Neuronal stem cell (in vitro differentiated cells): ENCODE measurements around the gene HIGD2B.
A peak's percentile ranks its signal among the peaks of the same experiment; 100 is the strongest.
"Not testable (repeated sequence)": the region's sequence is repeated elsewhere in the genome, so short reads cannot be mapped to it uniquely, and the experiment has no call there.

Source experiments
- DNase-seq: peaks from one replicate; pipeline ENCODE4 v3.0.0-alpha.2; 2013; ENCODE audit warnings: low spot score
- H2AFZ ChIP-seq: one replicate; pipeline ENCODE4 v1.6.1; 2013; ENCODE audit warnings: mild to moderate bottlenecking, low read length, inconsistent platforms
- H2AK5ac ChIP-seq: 2 replicates; pipeline ENCODE4 v1.6.1; 2013; ENCODE audit warnings: low read depth, mild to moderate bottlenecking, inconsistent platforms, low read length, moderate library complexity, mixed read lengths
- H2BK120ac ChIP-seq: 2 replicates; pipeline ENCODE4 v1.6.1; 2013; ENCODE audit warnings: low read depth, mild to moderate bottlenecking, inconsistent platforms, low read length, moderate library complexity, mixed read lengths
- H2BK12ac ChIP-seq: one replicate; pipeline ENCODE4 v1.6.1; 2013; ENCODE audit warnings: low read length, inconsistent platforms
- H2BK15ac ChIP-seq: 2 replicates; pipeline ENCODE4 v1.6.1; 2013; ENCODE audit warnings: mild to moderate bottlenecking, low read length, inconsistent platforms, mixed read lengths
- H2BK5ac ChIP-seq: one replicate; pipeline ENCODE4 v1.6.1; 2013; ENCODE audit warnings: inconsistent platforms, mild to moderate bottlenecking, low read length, moderate library complexity
- H3K14ac ChIP-seq: one replicate; pipeline ENCODE4 v1.6.1; 2013; ENCODE audit warnings: low read length, inconsistent platforms
- H3K18ac ChIP-seq: 2 replicates; pipeline ENCODE4 v1.6.1; 2013; ENCODE audit warnings: low read length, inconsistent platforms
- H3K23ac ChIP-seq: 2 replicates; pipeline ENCODE4 v1.6.1; 2013; ENCODE audit warnings: low read depth, mild to moderate bottlenecking, mixed read lengths, low read length, inconsistent platforms; ENCODE audit not compliant: poor library complexity
- H3K27ac ChIP-seq: replicated peaks from 3 replicates; pipeline ENCODE4 v1.5.1; 2013; ENCODE audit warnings: low read length, inconsistent platforms
- H3K27me3 ChIP-seq, 3 experiments: 2 replicates each; pipeline ENCODE4 v1.6.1; 2013; ENCODE audit warnings: low read length in 3 of 3, mild to moderate bottlenecking in 2 of 3, inconsistent platforms in 1 of 3, low read depth in 1 of 3, mixed read lengths in 1 of 3, moderate library complexity in 1 of 3; ENCODE audit not compliant: control insufficient read depth in 3 of 3, insufficient read depth in 3 of 3
- H3K36me3 ChIP-seq, 2 donors: replicated peaks in 1 of 2; 2 replicates each; pipeline ENCODE4 v1.6.1; 2013; ENCODE audit warnings: low read length in 2 of 2; ENCODE audit not compliant: control insufficient read depth in 2 of 2, insufficient read depth in 2 of 2
- H3K4ac ChIP-seq: 2 replicates; pipeline ENCODE4 v1.6.1; 2013; ENCODE audit warnings: inconsistent platforms, mild to moderate bottlenecking, low read length, moderate library complexity
- H3K4me1 ChIP-seq, 2 donors: 1 replicate in 1 of 2; 2 replicates in 1 of 2; pipeline ENCODE4 v1.6.1; 2013; ENCODE audit warnings: low read length in 2 of 2, low read depth in 1 of 2; ENCODE audit not compliant: control insufficient read depth in 2 of 2, insufficient read depth in 1 of 2
- H3K4me2 ChIP-seq: one replicate; pipeline ENCODE4 v1.6.1; 2013; ENCODE audit warnings: mild to moderate bottlenecking, low read length, inconsistent platforms; ENCODE audit not compliant: insufficient read depth, poor library complexity, severe bottlenecking
- H3K4me3 ChIP-seq, 2 donors: 2 replicates each; pipeline ENCODE4 v1.5.1; 2013; ENCODE audit warnings: low read length in 2 of 2, mild to moderate bottlenecking in 2 of 2, inconsistent platforms in 1 of 2, moderate library complexity in 1 of 2
- H3K79me1 ChIP-seq: one replicate; pipeline ENCODE4 v1.6.1; 2013; ENCODE audit warnings: low read depth, mild to moderate bottlenecking, inconsistent platforms, low read length, moderate library complexity
- H3K9ac ChIP-seq: one replicate; pipeline ENCODE4 v1.6.1; 2013; ENCODE audit warnings: mild to moderate bottlenecking, low read depth, low read length, inconsistent platforms; ENCODE audit not compliant: poor library complexity
- H3K9me3 ChIP-seq, 2 donors: replicated peaks in 1 of 2; 2 replicates each; pipeline versions ENCODE3 to v1.6.1; 2013; ENCODE audit warnings: low read length in 2 of 2, mild to moderate bottlenecking in 2 of 2, inconsistent platforms in 1 of 2, low read depth in 1 of 2, mixed read lengths in 1 of 2, moderate library complexity in 1 of 2; ENCODE audit not compliant: control insufficient read depth in 2 of 2, insufficient read depth in 1 of 2
- H4K8ac ChIP-seq: one replicate; pipeline ENCODE4 v1.6.1; 2013; ENCODE audit warnings: low read depth, mild to moderate bottlenecking, inconsistent platforms, low read length, moderate library complexity
- H4K91ac ChIP-seq: one replicate; pipeline ENCODE4 v1.6.1; 2013; ENCODE audit warnings: low read length, low read depth, mild to moderate bottlenecking, inconsistent platforms; ENCODE audit not compliant: poor library complexity
- WGBS, 2 donors: extraction: QIAGEN DNeasy Blood & Tissue Kit; methylation state at CpG; one replicate each; pipeline ENCODE4 v1.1.7; 2013; ENCODE audit warnings: missing lambda C conversion rate in 2 of 2, mixed read lengths in 1 of 2; ENCODE audit not compliant: insufficient read length in 2 of 2, insufficient replicate concordance in 1 of 2; ENCODE audit errors: extremely low coverage in 2 of 2; 5-methylcytosine and 5-hydroxymethylcytosine counted together

Gene HIGD2B

DNA sequence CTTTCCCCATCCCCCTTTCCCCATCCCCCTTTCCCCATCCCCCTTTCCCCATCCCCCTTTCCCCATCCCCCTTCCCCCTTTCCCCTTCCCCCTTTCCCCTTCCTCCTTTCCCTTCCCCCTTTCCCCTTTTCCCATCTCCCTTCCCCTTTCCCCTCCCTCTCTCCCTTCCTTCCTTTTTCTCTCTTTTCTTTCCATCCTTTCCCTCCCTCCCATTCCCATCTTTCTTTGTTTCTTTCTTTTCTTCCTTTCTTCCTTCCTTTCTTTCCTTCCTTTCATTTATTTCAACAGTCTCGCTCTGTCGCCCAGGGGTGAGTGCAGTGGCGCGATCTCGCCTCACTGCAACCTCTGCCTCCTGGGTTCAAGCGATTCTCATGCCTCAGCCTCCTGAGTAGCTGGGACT, 39.9 kb upstream of the HIGD2B start:
- H3K9me3 ChIP-seq, DNase-seq, H3K4ac ChIP-seq, H3K4me1 ChIP-seq, H2BK5ac ChIP-seq, H2BK120ac ChIP-seq, H2AFZ ChIP-seq, H2BK12ac ChIP-seq, H4K91ac ChIP-seq, H3K4me3 ChIP-seq, H3K14ac ChIP-seq, H3K18ac ChIP-seq, H3K27me3 ChIP-seq, H3K79me1 ChIP-seq, H3K27ac ChIP-seq, H4K8ac ChIP-seq, H2AK5ac ChIP-seq, H3K23ac ChIP-seq, H2BK15ac ChIP-seq, H3K4me2 ChIP-seq: not testable (repeated sequence)
- H3K36me3 ChIP-seq = peaks cover 4 to 43% of the 10 kb centered on the region in 2 donors
- no CpG with 5 or more reads among the region's 6 CpGs for WGBS, 2 donors
- H3K9ac ChIP-seq = peak overlapping the region; percentile 10

GRCh38 chr15:72725446-72725845, 39.5 kb upstream of the HIGD2B start:
- no peaks in the 10 kb centered on the region for H3K27me3 ChIP-seq
- no peaks in the 10 kb centered on the region for H3K9me3 ChIP-seq
- H2AK5ac ChIP-seq = no peak overlapping the region
- no peak overlapping the region for H2BK15ac ChIP-seq
- no peak overlapping the region for H2BK120ac ChIP-seq
- no peak overlapping the region for H3K4me2 ChIP-seq
- no peaks in the 10 kb centered on the region for H3K79me1 ChIP-seq
- no peak for DNase-seq
- H3K18ac ChIP-seq = no peak overlapping the region
- no peak overlapping the region for H4K8ac ChIP-seq
- H3K4me3 ChIP-seq = no peak overlapping the region
- H4K91ac ChIP-seq = no peak overlapping the region
- H2BK5ac ChIP-seq = no peak overlapping the region
- H3K4ac ChIP-seq = no peak overlapping the region
- no peak overlapping the region for H3K23ac ChIP-seq
- H3K27ac ChIP-seq = no peak overlapping the region
- no peak overlapping the region for H3K9ac ChIP-seq
- no peak overlapping the region for H2BK12ac ChIP-seq
- WGBS, 2 donors = 100% methylated on average over 2 of the region's 3 CpGs; no CpG with 5 or more reads in 1 of the 2 donors
- H3K14ac ChIP-seq = no peak overlapping the region
- H3K4me1 ChIP-seq = peaks cover 0 to 1% of the 10 kb centered on the region in 2 donors
- no peak overlapping the region for H2AFZ ChIP-seq
- H3K36me3 ChIP-seq = peaks cover 4 to 39% of the 10 kb centered on the region in 2 donors

- no peaks in the 10 kb centered on the region for H3K9me3 ChIP-seq
- H3K23ac ChIP-seq = no peak overlapping the region
- H3K36me3 ChIP-seq = peaks cover 4 to 32% of the 10 kb centered on the region in 2 donors
- H2AFZ ChIP-seq = no peak overlapping the region
- WGBS, 2 donors = no CpG with 5 or more reads among the region's 1 CpG
- H3K18ac ChIP-seq = no peak overlapping the region
- no peak overlapping the region for H4K91ac ChIP-seq
- no peak overlapping the region for H3K9ac ChIP-seq
- H3K79me1 ChIP-seq = no peaks in the 10 kb centered on the region
- H3K4me3 ChIP-seq = no peak overlapping the region
- H2BK15ac ChIP-seq = no peak overlapping the region
- H3K4ac ChIP-seq = no peak overlapping the region
- no peak overlapping the region for H4K8ac ChIP-seq
- H2BK120ac ChIP-seq = no peak overlapping the region
- no peak for DNase-seq
- H2BK12ac ChIP-seq = no peak overlapping the region
- no peak overlapping the region for H2BK5ac ChIP-seq
- H3K27ac ChIP-seq = no peak overlapping the region
- peaks cover 0 to 1% of the 10 kb centered on the region in 2 donors for H3K4me1 ChIP-seq
- no peak overlapping the region for H3K14ac ChIP-seq
- H2AK5ac ChIP-seq = no peak overlapping the region
- H3K4me2 ChIP-seq = no peak overlapping the region
- H3K27me3 ChIP-seq = no peaks in the 10 kb centered on the region
Observed at GRCh38 chr15:72724028-72724427, 38.0 kb upstream of the HIGD2B start.

GRCh38 chr15:72722071-72722696, 36.2 kb upstream of the HIGD2B start:
- Histone ChIP-seq H3K79me1 (no peaks in the 10 kb centered on the region), H2BK15ac (no peak overlapping the region), H3K4me3 (no peak overlapping the region), H3K9me3 (no peaks in the 10 kb centered on the region), H2BK12ac (no peak overlapping the region), H3K23ac (no peak overlapping the region), H2AFZ (no peak overlapping the region), H3K4me1 (peaks cover 0 to 1% of the 10 kb centered on the region in 2 donors), H3K9ac (no peak overlapping the region), H4K91ac (no peak overlapping the region), H2BK120ac (no peak overlapping the region), H3K36me3 (peaks cover 2 to 40% of the 10 kb centered on the region in 2 donors), H2AK5ac (no peak overlapping the region), H2BK5ac (no peak overlapping the region), H3K4me2 (no peak overlapping the region), H3K4ac (no peak overlapping the region), H3K27ac (no peak overlapping the region), H3K14ac (no peak overlapping the region), H4K8ac (no peak overlapping the region), H3K18ac (no peak overlapping the region), H3K27me3 (no peaks in the 10 kb centered on the region)
- WGBS, 2 donors = no CpG with 5 or more reads among the region's 3 CpGs
- peak; percentile 51 for DNase-seq
